H1 (cell line): ENCODE measurements around the gene PSMB1. TPM values are rescaled to one million over a fixed set of nuclear protein-coding genes. Genes with fewer than 3 reads are reported as not detected.

ENCODE experiments used
- TAF1 ChIP-seq: IDR thresholded peaks from 2 replicates; pipeline ENCODE4 v1.6.1; 2011; ENCODE audit warnings: mild to moderate bottlenecking, low read depth, low read length
- polyA plus RNA-seq, 7 experiments: library from polyadenylated mRNA; depleted of rRNA in 3 of 7; stranded (reverse) in 5 of 7; unstranded in 2 of 7; fragments of >200 nt in 5 of 7; fragments of 200-250 nt in 2 of 7; gene quantifications; 1 replicate in 5 of 7; 2 replicates in 1 of 7; 4 replicates in 1 of 7; pipeline versions ENCODE4 v1.2.1 to v1.2.3, GENCODE V29; 2011 to 2013; ENCODE audit warnings: missing spikeins in 2 of 7, mixed read lengths in 2 of 7
- total RNA-seq: library from RNA; stranded (reverse); fragmentation: NEBNext Ultra II Directional; extraction: Animal tissue kit (Norgen Biotek cat#: 25700); gene quantifications from 2 replicates; pipeline ENCODE4 v1.2.1, GENCODE V29; 2021
- TF ChIP-seq, protein P1 (sequence below): IDR thresholded peaks from 2 replicates; pipeline ENCODE4 v1.6.1; 2012; ENCODE audit warnings: low read length, inconsistent platforms

Gene PSMB1
- total and polyA plus RNA-seq, 2 of the 8 experiments (the other 6 are each of a cell fraction or from before 2014, with no cell fraction given), result 237 to 609 TPM

DNA sequence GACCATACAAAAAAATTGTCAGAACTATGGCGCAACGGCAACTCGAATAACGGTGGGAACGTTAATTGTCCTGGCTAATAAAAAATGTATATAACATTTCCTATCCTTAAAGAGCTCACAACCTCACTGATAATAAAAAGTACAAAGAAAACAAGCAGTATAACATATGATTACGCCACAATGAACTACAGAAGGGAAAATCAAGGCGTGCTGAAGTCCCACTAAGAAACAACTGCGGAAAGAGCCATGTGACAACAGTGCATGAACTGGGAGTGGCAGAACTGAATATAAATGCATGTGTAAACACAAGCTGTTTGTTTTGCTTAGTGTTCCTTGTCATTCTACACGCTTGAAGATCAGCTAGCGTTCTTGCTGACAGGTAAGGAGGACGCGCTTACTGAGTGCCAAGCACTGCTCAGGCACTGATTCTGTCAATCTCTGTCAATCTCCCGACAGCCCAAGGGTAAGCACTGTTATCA, 466 bp upstream of the PSMB1 start (continued):
- TF ChIP-seq, protein P1, sequence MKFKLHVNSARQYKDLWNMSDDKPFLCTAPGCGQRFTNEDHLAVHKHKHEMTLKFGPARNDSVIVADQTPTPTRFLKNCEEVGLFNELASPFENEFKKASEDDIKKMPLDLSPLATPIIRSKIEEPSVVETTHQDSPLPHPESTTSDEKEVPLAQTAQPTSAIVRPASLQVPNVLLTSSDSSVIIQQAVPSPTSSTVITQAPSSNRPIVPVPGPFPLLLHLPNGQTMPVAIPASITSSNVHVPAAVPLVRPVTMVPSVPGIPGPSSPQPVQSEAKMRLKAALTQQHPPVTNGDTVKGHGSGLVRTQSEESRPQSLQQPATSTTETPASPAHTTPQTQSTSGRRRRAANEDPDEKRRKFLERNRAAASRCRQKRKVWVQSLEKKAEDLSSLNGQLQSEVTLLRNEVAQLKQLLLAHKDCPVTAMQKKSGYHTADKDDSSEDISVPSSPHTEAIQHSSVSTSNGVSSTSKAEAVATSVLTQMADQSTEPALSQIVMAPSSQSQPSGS, result no peak
- TF ChIP-seq TAF1, result no peak
